Kidney tubule cell (primary cell): ENCODE data around the gene LRMDA.
A peak's percentile ranks its signal among the peaks of the same experiment; 100 is the strongest.

Experiments
- DNase-seq: peaks from one replicate; pipeline ENCODE4 v3.0.0-alpha.2; 2018; ENCODE audit warnings: low spot score

Gene LRMDA

GRCh38 chr10:76305930-76306615, 874.6 kb downstream of the LRMDA start:
- no peak for DNase-seq

GRCh38 chr10:76306856-76307255, 875.4 kb downstream of the LRMDA start:
- no peak for DNase-seq

GRCh38 chr10:76309070-76309469, 877.6 kb downstream of the LRMDA start:
- no peak for DNase-seq

GRCh38 chr10:76309741-76310587, 878.5 kb downstream of the LRMDA start:
- no peak for DNase-seq

- no peak for DNase-seq
Measured at GRCh38 chr10:76310588-76311080, 879.2 kb downstream of the LRMDA start.

GRCh38 chr10:76311752-76312636, 880.6 kb downstream of the LRMDA start:
- peak; percentile 60 for DNase-seq

- DNase-seq = no peak
Measured at GRCh38 chr10:76315240-76315639, 883.8 kb downstream of the LRMDA start.

- DNase-seq = no peak
Measured at GRCh38 chr10:76316234-76316633, 884.8 kb downstream of the LRMDA start.

- no peak for DNase-seq
Measured at GRCh38 chr10:76317078-76317477, 885.7 kb downstream of the LRMDA start.

- no peak for DNase-seq
Measured at GRCh38 chr10:76318211-76318610, 886.8 kb downstream of the LRMDA start.

GRCh38 chr10:76319661-76320060, 888.2 kb downstream of the LRMDA start:
- no peak for DNase-seq

- no peak for DNase-seq
Measured at GRCh38 chr10:76324283-76324682, 892.9 kb downstream of the LRMDA start.

GRCh38 chr10:76327441-76327840, 896.0 kb downstream of the LRMDA start:
- no peak for DNase-seq

GRCh38 chr10:76328348-76328747, 896.9 kb downstream of the LRMDA start:
- DNase-seq = no peak

GRCh38 chr10:76329891-76330575, 898.6 kb downstream of the LRMDA start:
- DNase-seq = peak; percentile 44

- no peak for DNase-seq
Measured at GRCh38 chr10:76331742-76332141, 900.3 kb downstream of the LRMDA start.

- DNase-seq = no peak
Measured at GRCh38 chr10:76333326-76333725, 901.9 kb downstream of the LRMDA start.

GRCh38 chr10:76333796-76334195, 902.4 kb downstream of the LRMDA start:
- DNase-seq = no peak

GRCh38 chr10:76334255-76334654, 902.8 kb downstream of the LRMDA start:
- no peak for DNase-seq

- no peak for DNase-seq
Measured at GRCh38 chr10:76336213-76336963, 905.0 kb downstream of the LRMDA start.

- DNase-seq = peak; percentile 68
Measured at GRCh38 chr10:76337641-76338040, 906.2 kb downstream of the LRMDA start.
